GM13976 (cell line): ENCODE data around the gene CRB1.

Source experiments
- DNase-seq: peaks from one replicate; pipeline ENCODE4 v3.0.0; 2012; ENCODE audit warnings: low spot score
- CTCF ChIP-seq: IDR thresholded peaks from 2 replicates; pipeline ENCODE4 v1.5.1; 2012; ENCODE audit warnings: borderline replicate concordance, mild to moderate bottlenecking; ENCODE audit not compliant: insufficient read depth; ENCODE audit errors: extremely low read depth, missing control alignments, control extremely low read depth
- in situ Hi-C: fragments of 300-500 bp; cut with MboI; formaldehyde crosslinking; loops from one replicate; pipeline ENCODE4 v1.12.0; 2022; ENCODE audit warnings: low sequenced_read_pairs, mixed read lengths, inconsistent platforms; ENCODE audit not compliant: unreplicated experiment

The CRB1 gene

GRCh38 chr1:197286634-197287033 is 18.6 kb downstream of the CRB1 start:
- no peak for TF ChIP-seq CTCF
- no peak for DNase-seq
- in situ Hi-C loops, result no loop called here

- TF ChIP-seq CTCF, result no peak
- in situ Hi-C loops, result no loop called here
Observed at GRCh38 chr1:197287863-197288262, 19.8 kb downstream of the CRB1 start.

GRCh38 chr1:197302775-197303174 is 34.7 kb downstream of the CRB1 start:
- no peak for TF ChIP-seq CTCF
- in situ Hi-C loops, result no loop called here
- no peak for DNase-seq

More at GRCh38 chr1:197287863-197288262, 19.8 kb downstream of the CRB1 start:
- DNase-seq, result no peak

- no peak for TF ChIP-seq CTCF
- DNase-seq, result no peak
Observed at GRCh38 chr1:197303463-197303862, 35.4 kb downstream of the CRB1 start.

GRCh38 chr1:197304638-197305200 is 36.7 kb downstream of the CRB1 start:
- in situ Hi-C loops, result no loop called here
- no peak for DNase-seq
- TF ChIP-seq CTCF, result no peak

More at GRCh38 chr1:197303463-197303862, 35.4 kb downstream of the CRB1 start:
- in situ Hi-C loops, result no loop called here

- no peak for DNase-seq
Observed at GRCh38 chr1:197305925-197306324, 37.9 kb downstream of the CRB1 start.

More at GRCh38 chr1:197305925-197306324, 37.9 kb downstream of the CRB1 start:
- no peak for TF ChIP-seq CTCF
- in situ Hi-C loops, result no loop called here
